Prostate gland (tissue), 2 donors: ENCODE results near the gene CUX1. TPM values are rescaled to one million over a fixed set of nuclear protein-coding genes. Genes with fewer than 3 reads are reported as not detected.
A peak's percentile ranks its signal among the peaks of the same experiment; 100 is the strongest.

Experiments used
- DNase-seq: peaks from one replicate; pipeline ENCODE4 v3.0.0-alpha.2; 2019; ENCODE audit warnings: low spot score
- H3K27ac ChIP-seq, 2 donors: fragments of 200-600 bp; sonication (generic); 2 replicates each; pipeline ENCODE4 v1.5.1; 2017 to 2019
- H3K27me3 ChIP-seq: fragments of 200-600 bp; sonication (generic); replicated peaks from 2 replicates; pipeline ENCODE4 v1.5.1; 2019; ENCODE audit not compliant: insufficient read depth
- H3K36me3 ChIP-seq, 2 donors: fragments of 200-600 bp; sonication (generic); 1 replicate in 1 of 2; 2 replicates in 1 of 2; pipeline versions ENCODE4 v1.5.1 to v1.8.1; 2017 to 2019
- H3K4me1 ChIP-seq: fragments of 200-600 bp; sonication (generic); replicated peaks from 2 replicates; pipeline ENCODE4 v1.5.1; 2019
- H3K4me3 ChIP-seq, 2 donors: fragments of 200-600 bp; sonication (generic); 2 replicates each; pipeline ENCODE4 v1.5.1; 2017 to 2019
- H3K9me3 ChIP-seq: fragments of 200-600 bp; sonication (generic); 2 replicates; pipeline ENCODE4 v1.5.1; 2017
- POLR2A ChIP-seq: fragments of 450-650 bp; IDR thresholded peaks from one replicate; pipeline ENCODE4 v1.6.1; 2016; ENCODE audit warnings: antibody characterized with exemption, mild to moderate bottlenecking
- POLR2AphosphoS5 ChIP-seq: sonication (generic); formaldehyde crosslinking; IDR thresholded peaks from one replicate; pipeline ENCODE4 v1.6.1; 2017; ENCODE audit warnings: antibody characterized with exemption
- WGBS: methylation state at CpG from one replicate; pipeline ENCODE4 v1.1.5; 2018; 5-methylcytosine and 5-hydroxymethylcytosine counted together
- intact Hi-C: fragments of 100-400 bp; cut with DNase I; formaldehyde crosslinking; loops from one replicate; pipeline ENCODE4 v1.14.2; 2022
- total RNA-seq, 2 donors: library from RNA; depleted of rRNA; stranded (reverse); fragments of >200 nt; gene quantifications; one replicate each; pipeline ENCODE4 v1.1.0, GENCODE V29; 2016
- TF ChIP-seq, protein P1 (sequence below), 4 experiments: fragments of 200-600 bp in 2 of 4; fragments of 450-650 bp in 2 of 4; sonication (generic) in 2 of 4; IDR thresholded peaks; 1 replicate in 3 of 4; 2 replicates in 1 of 4; pipeline ENCODE4 v1.5.1; 2016 to 2019; ENCODE audit warnings: antibody characterized with exemption in 4 of 4, mild to moderate bottlenecking in 2 of 4, moderate library complexity in 2 of 4

The CUX1 gene
- total RNA-seq, 2 donors from 2014 or later = 96.3 to 99.2 TPM

DNA sequence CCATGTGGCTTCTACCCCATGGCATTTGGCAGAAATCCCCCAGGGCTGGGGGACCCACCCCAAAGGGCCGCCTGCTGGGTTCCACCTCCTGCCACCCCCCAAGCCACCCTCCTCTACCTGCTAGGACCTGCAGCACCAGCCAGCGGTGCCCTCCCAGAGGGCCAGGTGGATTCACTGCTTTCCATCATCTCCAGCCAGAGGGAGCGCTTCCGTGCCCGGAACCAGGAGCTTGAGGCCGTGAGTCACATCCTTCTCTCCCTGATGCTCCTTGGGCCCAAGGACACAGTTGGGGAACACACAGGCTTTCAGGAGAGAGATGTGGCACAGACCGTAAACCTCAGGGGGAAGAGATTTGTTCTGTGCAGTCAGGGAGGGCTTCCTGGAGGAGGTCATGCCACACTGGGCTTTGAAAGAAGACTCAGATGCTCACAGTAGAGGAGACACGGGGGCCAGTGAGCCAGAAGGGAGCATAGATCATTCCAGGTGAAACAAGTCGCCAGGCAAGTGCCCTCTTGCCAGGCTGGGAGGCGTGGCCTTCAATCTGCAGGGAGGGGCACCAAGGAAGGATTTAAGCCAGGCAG lies 457.8 kb downstream of the CUX1 start:
- TF ChIP-seq POLR2A (no peak), POLR2AphosphoS5 (no peak)
- TF ChIP-seq, protein P1, sequence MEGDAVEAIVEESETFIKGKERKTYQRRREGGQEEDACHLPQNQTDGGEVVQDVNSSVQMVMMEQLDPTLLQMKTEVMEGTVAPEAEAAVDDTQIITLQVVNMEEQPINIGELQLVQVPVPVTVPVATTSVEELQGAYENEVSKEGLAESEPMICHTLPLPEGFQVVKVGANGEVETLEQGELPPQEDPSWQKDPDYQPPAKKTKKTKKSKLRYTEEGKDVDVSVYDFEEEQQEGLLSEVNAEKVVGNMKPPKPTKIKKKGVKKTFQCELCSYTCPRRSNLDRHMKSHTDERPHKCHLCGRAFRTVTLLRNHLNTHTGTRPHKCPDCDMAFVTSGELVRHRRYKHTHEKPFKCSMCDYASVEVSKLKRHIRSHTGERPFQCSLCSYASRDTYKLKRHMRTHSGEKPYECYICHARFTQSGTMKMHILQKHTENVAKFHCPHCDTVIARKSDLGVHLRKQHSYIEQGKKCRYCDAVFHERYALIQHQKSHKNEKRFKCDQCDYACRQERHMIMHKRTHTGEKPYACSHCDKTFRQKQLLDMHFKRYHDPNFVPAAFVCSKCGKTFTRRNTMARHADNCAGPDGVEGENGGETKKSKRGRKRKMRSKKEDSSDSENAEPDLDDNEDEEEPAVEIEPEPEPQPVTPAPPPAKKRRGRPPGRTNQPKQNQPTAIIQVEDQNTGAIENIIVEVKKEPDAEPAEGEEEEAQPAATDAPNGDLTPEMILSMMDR (IDR thresholded peaks at IDR 0.05) = no peak
- DNase-seq = no peak
- WGBS = 93% methylated on average over 10 of the region's 10 CpGs
- Histone ChIP-seq H3K36me3 (no peaks in the 10 kb centered on the region), H3K4me1 (no peaks in the 10 kb centered on the region), H3K9me3 (no peaks in the 10 kb centered on the region), H3K4me3 (no peak overlapping the region), H3K27ac (no peak overlapping the region), H3K27me3 (no peaks in the 10 kb centered on the region)
- intact Hi-C loops = no loop called here

DNA sequence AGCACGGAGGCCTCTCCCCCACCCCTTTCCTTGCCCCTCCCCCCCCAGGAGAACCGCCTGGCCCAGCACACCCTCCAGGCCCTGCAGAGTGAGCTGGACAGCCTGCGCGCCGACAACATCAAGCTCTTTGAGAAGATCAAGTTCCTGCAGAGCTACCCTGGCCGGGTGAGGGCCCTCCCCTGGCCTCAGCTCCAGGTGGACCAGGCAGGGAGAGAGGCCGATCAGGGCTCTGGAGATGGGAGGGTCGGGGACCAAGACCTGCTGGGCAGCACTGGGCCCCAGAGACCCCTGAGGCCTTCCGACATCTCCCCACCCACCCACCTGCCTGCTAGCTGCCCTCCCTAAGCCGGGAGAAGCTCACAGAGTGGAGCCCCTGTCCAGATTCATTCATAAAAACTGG lies 460.5 kb downstream of the CUX1 start:
- intact Hi-C loops = no loop called here
- Histone ChIP-seq H3K27ac (no peak overlapping the region), H3K4me3 (no peak overlapping the region), H3K9me3 (no peaks in the 10 kb centered on the region), H3K4me1 (no peaks in the 10 kb centered on the region), H3K27me3 (no peaks in the 10 kb centered on the region), H3K36me3 (no peaks in the 10 kb centered on the region)
- no peak for TF ChIP-seq POLR2A
- TF ChIP-seq, protein P1 (IDR thresholded peaks at IDR 0.05) = no peak
- no peak for TF ChIP-seq POLR2AphosphoS5
- DNase-seq = no peak
- WGBS = 87% methylated on average over 10 of the region's 10 CpGs

DNA sequence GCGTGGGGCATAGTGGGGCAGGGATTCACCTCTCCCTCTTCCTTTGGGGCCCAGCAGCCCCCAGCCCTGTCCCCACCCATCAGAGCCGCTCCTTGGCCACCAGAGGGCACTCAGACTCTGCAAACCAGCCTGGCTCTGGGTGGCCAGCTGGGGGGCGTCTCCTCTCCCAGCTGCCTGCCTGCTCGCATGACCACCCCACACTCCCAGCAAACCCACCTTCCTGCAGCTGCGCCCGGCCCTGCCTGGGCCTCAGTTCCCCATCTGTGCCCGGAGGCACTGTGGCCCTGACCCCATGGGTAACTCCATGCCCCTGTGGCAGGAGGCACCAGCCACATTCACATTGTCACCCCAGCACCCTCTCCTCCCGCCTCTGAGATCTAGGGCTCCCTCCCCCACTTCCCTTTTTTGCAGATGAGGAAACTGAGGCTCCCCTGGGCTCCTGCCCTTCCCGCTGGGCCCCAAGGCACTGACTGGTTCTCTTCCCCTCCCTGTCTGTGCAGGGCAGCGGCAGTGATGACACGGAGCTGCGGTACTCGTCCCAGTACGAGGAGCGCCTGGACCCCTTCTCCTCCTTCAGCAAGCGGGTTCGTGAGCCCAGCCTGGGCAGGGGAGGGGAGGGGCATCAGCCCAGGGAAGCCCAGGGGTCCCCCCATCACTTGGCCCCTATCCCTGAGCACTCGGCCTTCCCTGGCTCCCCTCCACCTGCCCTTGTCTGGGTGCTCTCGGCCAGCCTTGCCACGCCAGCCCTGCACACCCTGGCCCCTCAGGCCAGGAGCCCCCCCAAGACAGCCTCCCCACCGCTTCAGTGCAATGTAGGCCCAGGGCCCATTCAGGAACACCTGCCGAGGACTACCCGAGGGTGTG lies 462.3 kb downstream of the CUX1 start:
- Histone ChIP-seq H3K4me1 (no peaks in the 10 kb centered on the region), H3K27me3 (no peaks in the 10 kb centered on the region), H3K36me3 (no peaks in the 10 kb centered on the region), H3K27ac (no peak overlapping the region), H3K9me3 (no peaks in the 10 kb centered on the region), H3K4me3 (no peak overlapping the region)
- intact Hi-C loops = loop anchor here (2.0 kb wide), 1 partner anchor 111 kb away; no protein-coding TSS in a partner anchor
- DNase-seq = no peak
- TF ChIP-seq POLR2AphosphoS5 (no peak), POLR2A (no peak)
- TF ChIP-seq, protein P1 (IDR thresholded peaks at IDR 0.05) = peak; percentile 48 to 87 (median 74)
- WGBS = 58% methylated on average over 21 of the region's 23 CpGs

DNA sequence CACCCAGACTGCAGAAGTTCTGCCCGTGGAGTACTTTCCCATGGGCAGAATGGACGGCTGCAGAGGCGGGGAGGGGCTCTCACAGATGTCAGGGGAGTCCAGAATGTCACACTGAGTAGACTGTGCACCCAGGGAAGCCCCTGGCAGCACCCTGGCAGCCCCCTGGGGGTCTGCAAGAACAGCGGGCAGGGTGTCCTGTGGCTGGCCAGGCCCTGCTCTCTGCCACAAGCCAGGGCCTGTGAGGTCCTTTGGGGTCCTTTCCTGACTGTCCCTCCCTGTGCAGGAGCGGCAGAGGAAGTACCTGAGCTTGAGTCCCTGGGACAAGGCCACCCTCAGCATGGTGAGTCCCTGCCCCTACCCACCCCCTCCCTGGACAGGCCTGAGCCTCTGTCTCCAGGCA lies 463.1 kb downstream of the CUX1 start:
- no peaks in the 10 kb centered on the region for H3K27me3 ChIP-seq
- H3K27ac ChIP-seq = no peak overlapping the region
- WGBS = 76% methylated on average over 5 of the region's 5 CpGs
- H3K4me1 ChIP-seq = no peaks in the 10 kb centered on the region
- DNase-seq = no peak
- intact Hi-C loops = loop anchor here (2.0 kb wide), 1 partner anchor 110 kb away; no protein-coding TSS in a partner anchor
- no peak overlapping the region for H3K4me3 ChIP-seq
- no peaks in the 10 kb centered on the region for H3K9me3 ChIP-seq
- TF ChIP-seq POLR2AphosphoS5 = no peak
- TF ChIP-seq, protein P1 (IDR thresholded peaks at IDR 0.05) = no peak
- TF ChIP-seq POLR2A = no peak
- H3K36me3 ChIP-seq = no peaks in the 10 kb centered on the region

DNA sequence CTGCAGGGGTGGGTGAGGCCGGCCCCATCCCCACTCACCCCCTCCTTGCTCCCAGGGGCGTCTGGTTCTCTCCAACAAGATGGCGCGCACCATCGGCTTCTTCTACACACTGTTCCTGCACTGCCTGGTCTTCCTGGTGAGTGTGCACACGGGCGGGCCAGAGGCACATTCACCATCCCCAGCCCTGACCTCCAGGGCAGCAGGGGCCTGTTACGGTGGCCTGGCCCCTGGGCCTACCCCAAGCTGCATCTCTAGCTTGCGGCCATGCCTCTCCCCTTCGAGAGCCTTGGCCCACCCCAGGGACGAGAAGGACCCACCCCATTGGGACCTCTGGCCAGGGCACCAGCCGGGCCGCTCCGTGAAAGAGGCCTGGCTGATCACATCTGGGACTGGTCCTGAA lies 464.4 kb downstream of the CUX1 start:
- no peaks in the 10 kb centered on the region for H3K9me3 ChIP-seq
- TF ChIP-seq POLR2A (no peak), POLR2AphosphoS5 (no peak)
- TF ChIP-seq, protein P1 (IDR thresholded peaks at IDR 0.05) = no peak
- H3K36me3 ChIP-seq = no peaks in the 10 kb centered on the region
- no peak overlapping the region for H3K27ac ChIP-seq
- H3K27me3 ChIP-seq = no peaks in the 10 kb centered on the region
- intact Hi-C loops = loop anchor here (2.0 kb wide), 1 partner anchor 109 kb away; no protein-coding TSS in a partner anchor
- no peak for DNase-seq
- WGBS = 93% methylated on average over 14 of the region's 14 CpGs
- no peak overlapping the region for H3K4me3 ChIP-seq
- H3K4me1 ChIP-seq = no peaks in the 10 kb centered on the region
